Fibroblast of villous mesenchyme (primary cell): Measurements from ENCODE around the gene C5orf47. TPM values are rescaled to one million over a fixed set of nuclear protein-coding genes. Genes with fewer than 3 reads are reported as not detected.

Source experiments
- DNase-seq: peaks from one replicate; pipeline ENCODE4 v3.0.0-alpha.2; 2010; ENCODE audit warnings: low read depth
- H3K4me3 ChIP-seq: 2 replicates; pipeline ENCODE4 v1.5.1; 2011; ENCODE audit warnings: low read depth, mild to moderate bottlenecking, low read length
- CTCF ChIP-seq: IDR thresholded peaks from 2 replicates; pipeline ENCODE4 v1.5.1; 2012; ENCODE audit warnings: low read depth, mild to moderate bottlenecking, low read length; ENCODE audit not compliant: insufficient read depth
- total RNA-seq: library from RNA; depleted of rRNA; stranded (reverse); fragments of >200 nt; gene quantifications from 2 replicates; pipeline ENCODE4 v1.2.3, GENCODE V29; 2012

C5orf47 gene
- total RNA-seq, 1 donor: not detected

GRCh38 chr5:173974688-173975239, 14.2 kb upstream of the C5orf47 start:
- no peak for DNase-seq
- TF ChIP-seq CTCF: no peak
- H3K4me3 ChIP-seq: no peak overlapping the region

GRCh38 chr5:173981185-173981761, 7.7 kb upstream of the C5orf47 start:
- no peak overlapping the region for H3K4me3 ChIP-seq
- no peak for TF ChIP-seq CTCF
- no peak for DNase-seq

- peak; percentile 23 for DNase-seq
- TF ChIP-seq CTCF: peak; percentile 54
- H3K4me3 ChIP-seq: no peak overlapping the region
Observed at GRCh38 chr5:173984218-173984617, 4.8 kb upstream of the C5orf47 start.

GRCh38 chr5:173989432-173990082, 587 bp downstream of the C5orf47 start:
- no peak for TF ChIP-seq CTCF
- DNase-seq: no peak
- H3K4me3 ChIP-seq: no peak overlapping the region

- DNase-seq: no peak
- no peak for TF ChIP-seq CTCF
- H3K4me3 ChIP-seq: no peak overlapping the region
Observed at GRCh38 chr5:173997331-173997730, 8.4 kb downstream of the C5orf47 start.

- TF ChIP-seq CTCF: no peak
- H3K4me3 ChIP-seq: no peak overlapping the region
- no peak for DNase-seq
Observed at GRCh38 chr5:173998531-173998930, 9.6 kb downstream of the C5orf47 start.

GRCh38 chr5:174000076-174000475, 11.1 kb downstream of the C5orf47 start:
- DNase-seq: no peak
- no peak for TF ChIP-seq CTCF
- no peak overlapping the region for H3K4me3 ChIP-seq
